ENCODE measurements around the gene UNC13B.
A peak's percentile ranks its signal among the peaks of the same experiment; 100 is the strongest.
"Not testable (repeated sequence)": the region's sequence is repeated elsewhere in the genome, so short reads cannot be mapped to it uniquely, and the experiment has no call there.

The UNC13B gene

GRCh38 chr9:35395706-35396101 lies 233.9 kb downstream of the UNC13B start:
- no peak for DNase-seq

GRCh38 chr9:35396560-35397215 lies 234.9 kb downstream of the UNC13B start:
- no peak for DNase-seq

- no peak for DNase-seq
Observed at GRCh38 chr9:35397216-35397698, 235.4 kb downstream of the UNC13B start.

DNA sequence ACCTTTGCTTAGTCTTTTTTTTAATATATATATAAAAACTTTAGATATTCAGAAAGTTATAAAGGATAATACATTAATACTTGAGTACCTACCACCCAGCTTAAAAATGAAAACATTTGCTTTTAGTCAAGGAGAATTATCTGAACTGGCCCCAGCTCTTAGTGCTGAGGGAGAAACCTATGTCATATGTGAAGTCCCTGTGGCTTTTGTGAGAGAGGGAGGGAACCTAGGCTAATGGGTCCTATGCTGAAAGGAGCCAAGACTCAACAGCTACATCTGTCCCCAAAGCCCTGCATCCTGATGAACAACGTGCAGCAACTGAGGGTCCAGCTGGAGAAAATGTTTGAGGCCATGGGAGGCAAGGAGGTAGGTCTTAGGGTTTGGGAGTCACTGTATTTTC lies 236.1 kb downstream of the UNC13B start:
- no peak for DNase-seq

GRCh38 chr9:35398651-35399335 lies 237.0 kb downstream of the UNC13B start:
- DNase-seq: no peak

DNA sequence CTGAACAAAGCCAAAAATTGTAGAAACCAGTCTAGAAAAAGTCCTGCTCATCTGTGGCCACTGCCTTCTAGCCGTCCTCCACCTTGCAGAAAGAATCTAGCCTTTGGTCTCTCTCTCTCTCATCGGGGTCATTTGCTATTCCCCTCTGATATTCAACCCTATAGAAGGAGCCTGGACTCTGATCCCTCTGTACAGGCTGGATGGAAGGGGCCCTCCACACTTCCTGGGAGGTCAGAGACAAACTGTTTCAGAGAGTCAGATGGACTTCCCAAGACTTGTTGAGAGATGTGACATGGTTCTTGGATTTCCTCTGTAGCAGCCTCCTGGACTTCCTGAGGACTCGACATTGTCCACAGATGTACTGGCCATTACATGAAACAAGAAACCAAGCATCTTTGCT lies 243.1 kb downstream of the UNC13B start:
- DNase-seq: no peak

- peak; percentile 25 for DNase-seq
Observed at GRCh38 chr9:35406183-35406959, 244.6 kb downstream of the UNC13B start.

- DNase-seq: no peak
Observed at GRCh38 chr9:35407846-35408245, 246.0 kb downstream of the UNC13B start.

GRCh38 chr9:35409434-35409833 lies 247.6 kb downstream of the UNC13B start:
- not testable (repeated sequence) for DNase-seq

DNA sequence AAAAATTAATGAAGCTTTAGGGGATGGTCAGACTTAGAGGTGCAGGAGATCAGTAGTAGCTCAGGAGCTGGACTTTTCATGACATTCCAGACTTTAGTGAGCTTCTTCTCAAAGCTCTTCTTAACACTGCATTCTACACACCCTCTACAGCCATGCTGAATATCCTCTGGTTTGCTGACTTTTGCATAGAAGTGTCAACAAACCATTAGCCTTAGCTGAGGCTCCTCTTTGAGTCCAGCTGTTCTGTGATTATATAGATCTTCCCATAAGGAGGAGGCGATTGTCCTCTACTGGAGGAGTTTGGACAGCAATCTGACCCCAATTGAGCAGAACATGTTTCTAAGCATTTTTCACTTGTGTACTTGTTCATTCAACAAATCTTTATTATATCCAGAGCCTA lies 253.1 kb downstream of the UNC13B start:
- no peak for DNase-seq

DNA sequence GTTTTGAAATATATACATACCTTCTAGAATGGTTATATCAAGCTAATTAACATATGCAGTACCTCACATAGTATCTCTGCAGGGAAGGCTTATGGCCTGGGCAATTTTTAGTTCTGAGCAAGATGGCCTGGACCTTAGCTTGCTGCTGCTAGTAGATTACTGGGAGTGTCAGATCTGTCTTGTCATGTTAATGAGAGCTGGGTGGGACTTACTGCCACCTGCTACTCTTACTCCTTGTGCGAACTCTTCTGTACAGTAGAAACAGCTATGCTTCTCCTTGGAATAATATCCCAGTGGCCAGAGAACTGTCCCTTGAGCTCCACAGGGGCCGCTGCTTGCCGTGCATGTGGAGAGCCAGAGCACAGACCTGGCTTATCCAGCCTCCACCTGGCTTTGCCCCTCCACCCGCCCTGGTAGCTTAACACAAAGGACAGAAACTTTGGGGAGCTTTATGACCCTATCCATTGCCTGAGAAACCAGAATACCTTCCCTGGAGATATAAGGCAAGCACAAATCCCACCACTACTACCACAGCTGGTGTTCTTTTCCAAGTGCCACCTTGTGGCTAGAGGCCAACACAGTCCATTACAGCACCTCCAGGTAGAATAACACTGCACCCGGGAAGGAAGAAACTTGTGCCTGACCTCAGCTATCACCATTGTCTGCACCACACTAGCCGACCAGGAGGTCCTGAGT lies 253.7 kb downstream of the UNC13B start:
- DNase-seq: no peak

- no peak for DNase-seq
Observed at GRCh38 chr9:35416098-35416427, 254.3 kb downstream of the UNC13B start.

DNA sequence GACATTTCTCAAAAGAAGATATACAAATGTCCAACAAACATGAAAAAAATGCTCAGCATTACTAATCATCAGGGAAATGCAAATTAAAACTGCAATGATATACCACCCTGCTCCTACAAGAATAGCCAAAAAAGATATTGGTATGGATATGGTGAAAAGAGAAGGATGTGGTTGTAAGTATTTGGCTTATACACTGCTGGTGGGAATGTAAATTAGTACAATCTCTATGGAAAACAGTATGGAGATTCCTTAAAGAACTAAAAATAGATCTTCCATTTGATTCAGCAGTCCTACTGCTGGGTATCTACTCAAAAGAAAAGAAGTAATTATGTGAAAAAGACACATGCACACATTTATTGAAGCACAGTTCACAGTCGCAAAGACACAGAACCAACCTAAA lies 260.5 kb downstream of the UNC13B start:
- no peak for DNase-seq

GRCh38 chr9:35422753-35423152 lies 260.9 kb downstream of the UNC13B start:
- no peak for DNase-seq

DNA sequence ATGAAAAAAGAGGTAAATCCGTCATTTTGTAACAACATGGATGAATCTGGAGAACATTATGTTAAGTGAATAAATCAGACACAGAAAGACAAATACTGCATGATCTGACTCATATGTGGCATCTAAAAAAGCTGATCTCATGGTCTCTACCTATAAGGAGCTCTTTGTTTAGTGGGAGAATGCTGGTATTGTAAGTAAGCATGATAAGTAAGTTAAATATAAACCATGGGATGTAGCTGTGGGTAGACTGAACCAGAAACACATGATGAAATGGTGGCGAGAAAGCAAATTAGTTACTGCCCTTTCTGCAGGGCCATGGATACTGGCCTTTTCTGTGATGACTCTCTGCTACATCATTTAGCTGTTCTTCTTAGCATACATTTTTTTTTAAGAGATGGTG lies 261.7 kb downstream of the UNC13B start:
- DNase-seq: no peak

- DNase-seq: no peak
Observed at GRCh38 chr9:35424356-35425352, 262.8 kb downstream of the UNC13B start.

- DNase-seq: no peak
Observed at GRCh38 chr9:35426627-35427026, 264.8 kb downstream of the UNC13B start.

- DNase-seq: no peak
Observed at GRCh38 chr9:35431467-35431866, 269.7 kb downstream of the UNC13B start.

GRCh38 chr9:35432076-35432475 lies 270.3 kb downstream of the UNC13B start:
- no peak for DNase-seq

DNA sequence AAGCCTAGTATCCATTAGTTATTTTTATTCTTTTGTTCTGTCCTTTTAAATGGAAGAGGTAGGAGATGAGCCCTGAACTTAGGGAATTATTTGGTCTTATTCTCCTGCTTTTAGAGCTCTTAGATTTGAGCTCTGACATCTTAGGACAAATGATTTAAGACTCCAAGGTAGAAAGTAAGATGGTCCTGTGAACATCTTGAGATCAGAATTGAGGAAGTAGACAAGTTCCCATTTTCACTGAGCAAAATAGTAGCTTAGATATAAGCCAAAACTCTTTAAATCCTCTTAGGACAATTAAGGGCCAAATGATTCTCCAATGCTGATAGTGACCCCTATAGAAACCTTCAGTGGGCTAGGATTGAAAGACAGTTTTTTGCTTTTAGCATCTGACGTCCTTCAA lies 275.1 kb downstream of the UNC13B start:
- DNase-seq: no peak

GRCh38 chr9:35446012-35446411 lies 284.2 kb downstream of the UNC13B start:
- DNase-seq: no peak

- no peak for DNase-seq
Observed at GRCh38 chr9:35448496-35448895, 286.7 kb downstream of the UNC13B start.
